ENCODE results near the gene RET.
"Not testable (repeated sequence)": the region's sequence is repeated elsewhere in the genome, so short reads cannot be mapped to it uniquely, and the experiment has no call there.

The RET gene

GRCh38 chr10:43079856-43080255 lies 3.0 kb downstream of the RET start:
- no peak for DNase-seq

GRCh38 chr10:43082087-43082486 lies 5.2 kb downstream of the RET start:
- no peak for DNase-seq

GRCh38 chr10:43082746-43083145 lies 5.9 kb downstream of the RET start:
- no peak for DNase-seq

GRCh38 chr10:43083764-43084163 lies 6.9 kb downstream of the RET start:
- no peak for DNase-seq

- no peak for DNase-seq
Measured at GRCh38 chr10:43084812-43085211, 7.9 kb downstream of the RET start.

- no peak for DNase-seq
Measured at GRCh38 chr10:43086321-43086942, 9.6 kb downstream of the RET start.

GRCh38 chr10:43089519-43089918 lies 12.7 kb downstream of the RET start:
- no peak for DNase-seq

GRCh38 chr10:43090188-43090587 lies 13.3 kb downstream of the RET start:
- no peak for DNase-seq

- no peak for DNase-seq
Measured at GRCh38 chr10:43090664-43091063, 13.8 kb downstream of the RET start.

GRCh38 chr10:43091846-43092245 lies 15.0 kb downstream of the RET start:
- DNase-seq = no peak

GRCh38 chr10:43093423-43094076 lies 16.7 kb downstream of the RET start:
- no peak for DNase-seq

GRCh38 chr10:43094085-43094484 lies 17.2 kb downstream of the RET start:
- no peak for DNase-seq

GRCh38 chr10:43099339-43099738 lies 22.5 kb downstream of the RET start:
- not testable (repeated sequence) for DNase-seq

GRCh38 chr10:43099928-43100327 lies 23.1 kb downstream of the RET start:
- no peak for DNase-seq

- no peak for DNase-seq
Measured at GRCh38 chr10:43100366-43100765, 23.5 kb downstream of the RET start.

- no peak for DNase-seq
Measured at GRCh38 chr10:43102063-43102828, 25.4 kb downstream of the RET start.

GRCh38 chr10:43105102-43105955 lies 28.5 kb downstream of the RET start:
- DNase-seq = peak; percentile 80

GRCh38 chr10:43105956-43106229 lies 29.0 kb downstream of the RET start:
- no peak for DNase-seq

- DNase-seq = no peak
Measured at GRCh38 chr10:43106256-43107091, 29.6 kb downstream of the RET start.

- DNase-seq = no peak
Measured at GRCh38 chr10:43108951-43109350, 32.1 kb downstream of the RET start.

GRCh38 chr10:43109671-43110249 lies 32.9 kb downstream of the RET start:
- DNase-seq = no peak
